Measurements from ENCODE around the gene CFAP54.

Gene CFAP54

DNA sequence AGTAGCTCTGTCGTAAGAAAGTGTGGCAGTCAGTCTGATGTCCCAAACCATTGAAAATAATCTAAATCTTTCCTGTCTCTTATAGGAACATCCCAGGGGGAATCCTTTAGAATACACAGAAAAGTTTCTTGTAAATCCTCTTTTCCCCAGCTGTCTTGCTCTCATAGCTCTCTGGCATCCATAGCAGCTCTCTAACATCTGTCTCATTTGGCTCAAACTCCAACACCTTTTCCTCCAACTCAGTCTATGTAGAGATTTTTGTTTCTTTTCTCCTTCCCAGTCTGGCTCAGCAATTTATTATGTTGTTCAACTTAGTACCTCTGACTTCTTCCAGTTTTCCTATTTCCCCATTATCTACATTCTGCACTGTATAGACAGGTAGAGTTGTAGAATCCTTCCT, 333.3 kb downstream of the CFAP54 start:
- DNase-seq (ENCODE audit: low read depth in 3 of 3), result no peak

DNA sequence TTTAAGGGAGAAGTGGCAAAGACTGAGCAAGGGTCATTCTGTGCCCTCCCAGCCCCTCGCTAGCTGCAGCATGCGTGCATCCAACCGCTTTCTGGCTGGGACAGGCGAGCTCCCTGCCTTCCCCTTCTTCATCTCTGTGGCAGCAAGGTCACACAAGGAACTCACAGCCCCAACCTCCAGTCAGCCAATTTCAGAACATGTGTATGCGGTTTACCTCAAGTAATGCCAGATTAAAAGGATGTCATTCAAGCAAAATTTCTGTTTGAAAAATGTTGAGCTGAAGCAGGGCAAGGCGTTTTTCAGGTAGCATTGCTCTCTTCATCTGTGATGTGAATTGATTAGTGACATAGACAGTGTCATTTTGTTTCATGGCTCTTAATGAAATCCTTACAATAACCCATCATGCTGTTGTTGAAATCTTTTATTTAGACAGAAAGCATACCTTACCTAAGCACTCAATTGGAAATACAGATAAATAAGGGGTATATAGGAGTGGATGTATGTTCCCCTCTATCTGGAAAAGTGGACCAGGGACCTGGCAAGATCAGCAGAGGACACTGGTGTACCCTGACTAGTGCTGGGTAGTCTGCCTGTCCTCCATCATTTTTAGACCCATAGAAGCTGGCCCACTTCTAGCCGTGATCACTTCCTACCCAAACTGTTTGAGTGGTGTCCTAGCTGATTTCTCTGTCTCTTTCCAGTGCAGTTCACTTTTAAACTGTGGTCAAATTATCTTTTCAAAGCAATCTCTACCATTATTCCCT, 334.9 kb downstream of the CFAP54 start:
- no peak for DNase-seq (ENCODE audit: low read depth in 3 of 3)

DNA sequence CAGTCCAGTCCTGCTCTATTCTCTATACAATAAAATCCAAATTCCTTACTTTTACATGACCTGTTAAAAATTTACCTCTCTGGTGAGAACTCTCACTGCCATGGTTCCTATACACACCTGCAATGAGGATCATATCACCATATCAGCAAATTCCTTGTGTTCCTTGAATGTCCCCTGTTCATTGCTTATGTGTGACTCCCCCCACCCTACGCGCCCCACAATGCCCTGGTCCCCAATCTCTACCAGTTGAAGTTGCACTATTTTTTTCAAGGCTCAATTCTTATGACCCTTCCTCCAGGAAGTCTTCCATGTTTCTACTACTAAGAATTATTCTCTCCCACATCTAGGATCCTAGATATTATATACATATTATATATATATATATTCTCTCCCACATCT, 335.5 kb downstream of the CFAP54 start:
- DNase-seq (ENCODE audit: low read depth in 3 of 3), result no peak

DNA sequence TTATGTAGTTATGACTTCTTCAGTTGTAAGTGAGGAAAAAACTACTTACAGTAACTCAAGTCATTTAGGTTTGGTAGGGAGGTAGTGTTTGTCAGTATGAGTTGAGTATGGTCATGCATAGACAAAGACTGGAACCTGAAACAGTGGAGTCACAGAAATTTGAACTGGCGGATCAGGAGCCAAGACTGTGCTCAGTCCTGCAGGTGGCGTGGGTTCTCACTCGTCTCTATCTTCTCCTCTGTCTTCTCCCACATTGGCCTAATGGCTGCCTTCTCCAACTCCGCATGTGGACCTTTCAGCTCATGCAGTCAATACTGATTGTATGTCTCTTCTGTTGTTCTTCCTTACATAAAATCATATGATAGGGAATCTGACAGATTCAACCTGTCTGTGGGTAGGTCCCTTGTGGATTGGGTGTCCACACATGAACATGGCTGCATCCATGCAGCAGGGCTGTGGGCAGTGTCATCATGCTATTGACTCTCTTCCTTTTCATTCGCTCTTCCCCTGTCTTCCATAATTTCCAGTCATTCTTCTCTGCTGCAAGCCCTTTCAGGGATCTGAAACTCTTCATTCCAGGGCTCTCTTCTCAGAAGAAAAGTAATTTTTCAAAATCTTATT, 338.9 kb downstream of the CFAP54 start:
- DNase-seq (ENCODE audit: low read depth in 3 of 3), result no peak

DNA sequence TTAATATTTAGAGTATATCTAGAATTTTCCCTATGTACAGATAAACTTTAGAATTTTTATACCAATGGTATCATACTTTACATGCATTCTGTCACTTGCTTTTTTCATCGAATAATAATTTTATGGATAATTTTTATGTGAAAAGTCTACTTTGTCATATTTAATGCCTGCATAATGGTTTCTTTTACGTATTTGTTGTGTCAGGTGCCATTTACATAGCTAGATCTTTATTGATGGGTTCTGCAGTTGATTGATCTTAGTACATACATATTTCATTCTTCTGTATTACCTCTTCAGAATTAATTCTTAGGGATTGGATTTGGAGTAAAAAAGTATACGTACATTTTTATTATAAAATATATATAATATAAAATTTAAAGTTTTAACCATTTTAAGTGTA, 340.0 kb downstream of the CFAP54 start:
- no peak for DNase-seq (ENCODE audit: low read depth in 3 of 3)

DNA sequence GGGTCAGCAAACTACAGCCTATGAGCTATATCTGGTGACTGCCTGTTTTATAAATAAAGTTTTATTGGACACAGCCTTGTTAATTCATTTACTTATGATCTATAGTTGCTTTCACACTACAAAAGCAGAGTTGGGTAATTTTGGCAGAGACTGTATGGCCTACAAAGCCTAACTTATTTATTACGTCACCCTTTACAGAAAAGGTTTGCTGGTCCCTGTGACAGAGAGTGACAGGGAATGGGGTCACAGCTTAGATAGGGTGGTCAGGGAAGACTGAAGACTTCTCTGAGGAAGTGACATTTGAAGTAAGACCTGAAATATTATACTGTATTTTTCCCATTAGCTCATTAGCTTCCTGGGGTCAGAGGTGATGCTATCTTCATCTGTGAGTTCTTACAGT, 342.0 kb downstream of the CFAP54 start:
- DNase-seq (ENCODE audit: low read depth in 3 of 3), result no peak

DNA sequence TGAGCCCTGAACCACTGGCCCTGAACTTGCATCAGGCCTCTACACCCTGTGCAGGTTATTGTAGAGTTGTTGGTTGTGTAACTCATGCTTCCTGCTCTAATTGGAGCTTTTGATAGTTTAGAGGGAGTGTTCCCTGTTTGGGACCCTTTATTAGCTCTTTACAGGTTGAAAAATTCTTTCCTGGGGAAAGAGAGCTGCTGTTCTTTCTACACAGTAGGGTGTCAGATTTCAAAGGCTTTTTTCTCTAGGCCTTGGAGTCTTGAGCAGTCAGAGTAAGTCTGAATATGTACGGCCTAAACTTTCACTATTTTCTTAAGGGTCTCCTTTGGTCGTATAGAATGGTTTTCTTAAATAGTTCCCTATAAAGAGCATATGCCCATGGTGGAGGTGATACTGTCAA, 356.9 kb downstream of the CFAP54 start:
- no peak for DNase-seq (ENCODE audit: low read depth in 3 of 3)

DNA sequence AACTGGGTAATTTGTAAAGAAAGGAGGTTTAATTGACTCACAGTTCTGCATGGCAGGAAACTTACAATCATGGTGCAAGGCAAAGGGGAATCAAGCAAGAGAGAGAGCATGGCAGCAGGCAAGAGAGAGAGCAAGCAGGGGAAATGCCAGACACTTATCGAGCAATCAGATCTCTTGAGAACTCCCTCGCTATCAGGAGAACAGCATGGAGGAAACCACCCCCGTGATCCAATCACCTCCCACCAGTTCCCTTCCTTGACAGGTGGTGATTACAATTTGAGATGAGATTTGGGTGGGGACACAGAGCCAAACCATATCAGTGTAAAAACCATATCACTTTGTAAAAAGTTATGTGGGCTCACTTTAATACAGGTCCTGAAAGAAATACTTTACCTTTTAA, 361.3 kb downstream of the CFAP54 start:
- DNase-seq (ENCODE audit: low read depth in 3 of 3), result no peak

DNA sequence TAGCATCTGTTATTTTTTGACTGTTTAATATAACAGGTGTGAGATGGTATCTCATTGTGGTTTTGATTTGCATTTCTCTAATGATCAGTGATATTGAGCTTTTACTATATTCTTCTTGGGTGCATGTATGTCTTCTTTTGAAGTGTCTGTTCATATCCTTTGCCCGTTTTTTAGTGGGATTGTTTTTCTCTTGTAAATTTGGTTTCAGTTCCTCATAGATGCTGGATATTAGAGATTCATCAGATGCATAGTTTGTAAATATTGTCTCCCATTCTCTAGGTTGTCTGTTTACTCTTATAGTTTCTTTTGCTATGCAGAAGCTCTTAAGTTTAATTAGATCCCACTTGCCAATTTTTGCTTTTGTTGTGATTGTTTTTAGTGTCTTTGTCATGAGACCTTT, 368.8 kb downstream of the CFAP54 start:
- no peak for DNase-seq (ENCODE audit: low read depth in 3 of 3)

DNA sequence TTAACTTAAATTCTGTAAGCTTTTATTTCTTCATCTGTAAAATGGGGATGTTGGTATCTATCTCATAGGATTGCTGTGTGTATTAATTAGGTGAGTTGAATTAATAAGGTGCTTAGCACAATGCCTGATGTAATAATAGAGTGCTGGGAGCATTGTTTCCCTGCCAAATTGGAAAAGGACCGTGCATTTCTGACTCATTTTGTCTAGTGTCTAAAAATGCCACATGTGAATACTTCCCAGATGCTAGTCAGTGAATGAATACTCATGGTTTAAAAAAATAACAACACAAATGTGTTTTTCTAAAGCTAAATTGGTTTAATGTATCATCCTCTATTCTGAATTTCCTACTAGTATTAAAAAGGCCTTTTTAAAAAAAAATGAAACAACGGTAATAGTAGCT, 372.3 kb downstream of the CFAP54 start:
- DNase-seq (ENCODE audit: low read depth in 3 of 3), result no peak

DNA sequence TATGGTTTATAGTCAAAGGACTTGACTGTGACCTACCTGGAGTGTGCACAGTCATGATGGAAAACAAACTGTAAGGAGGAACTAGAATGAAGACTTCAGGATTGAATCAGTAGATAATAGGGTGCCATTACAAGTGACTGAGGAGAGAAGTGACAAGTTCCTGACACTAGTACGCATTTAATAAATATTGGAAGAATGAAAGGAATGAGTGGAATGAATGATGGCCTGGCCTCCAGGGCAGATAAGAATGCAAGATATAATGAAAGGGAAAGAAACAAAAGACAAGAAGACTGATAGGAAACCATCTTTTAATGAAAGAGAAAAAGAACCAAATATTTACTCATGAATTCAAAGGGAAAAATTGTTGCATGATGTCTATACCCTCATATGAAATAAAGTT, 372.9 kb downstream of the CFAP54 start:
- no peak for DNase-seq (ENCODE audit: low read depth in 3 of 3)

DNA sequence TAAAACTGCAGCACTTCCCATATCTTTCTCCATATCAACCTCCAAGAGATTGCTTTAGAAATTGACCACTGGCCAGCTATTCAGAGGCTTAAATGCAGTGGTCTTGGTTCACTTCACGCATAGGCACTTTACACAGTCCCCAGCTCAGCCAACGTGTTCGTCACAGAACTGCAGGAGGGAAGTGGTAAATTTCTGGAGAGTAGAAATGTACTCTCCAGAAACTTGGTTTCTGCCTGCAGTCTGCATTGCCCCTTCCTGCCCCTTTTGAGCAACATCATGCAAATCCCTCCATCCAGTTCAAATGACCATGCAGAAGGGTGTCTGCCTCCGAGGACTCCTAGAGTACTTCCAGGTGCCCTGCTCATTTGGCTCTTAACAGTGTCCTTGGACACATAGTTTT, 375.0 kb downstream of the CFAP54 start:
- no peak for DNase-seq (ENCODE audit: low read depth in 3 of 3)

DNA sequence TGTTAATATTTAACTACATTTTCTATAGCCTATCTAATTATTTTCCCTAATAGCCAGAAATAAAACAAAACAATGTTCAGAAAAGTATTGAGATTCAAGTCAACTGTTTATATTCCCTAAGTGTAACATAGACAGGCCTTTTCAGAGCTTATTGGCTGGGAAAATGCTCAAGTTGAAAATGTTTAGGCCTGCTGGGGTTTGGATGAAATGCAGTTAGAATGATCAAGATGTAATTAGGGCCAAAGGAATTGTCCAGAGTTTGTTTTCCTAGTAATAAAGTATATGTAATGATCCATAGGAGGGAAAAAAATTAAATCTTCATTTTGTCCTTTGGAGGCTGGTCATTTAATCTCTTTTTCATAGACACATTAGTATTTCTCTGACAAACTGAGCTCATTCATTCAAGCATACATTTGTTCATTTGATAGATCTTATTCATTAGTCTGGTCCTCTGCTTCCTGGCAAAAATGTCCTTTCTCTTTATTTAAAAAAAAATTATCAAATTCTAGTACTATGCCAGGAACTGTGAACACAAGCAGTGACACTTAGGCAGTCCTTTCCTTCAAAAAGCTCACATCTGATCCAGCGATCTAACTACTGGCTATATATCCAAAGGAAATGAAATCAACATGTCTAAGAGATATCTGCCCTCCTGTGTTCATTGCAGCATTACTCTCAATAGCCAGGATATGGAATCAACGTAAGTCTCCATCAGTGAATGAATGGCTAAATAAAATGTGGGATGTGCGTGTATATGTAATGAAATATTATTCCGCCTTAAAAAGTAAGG, 377.6 kb downstream of the CFAP54 start:
- DNase-seq (ENCODE audit: low read depth in 3 of 3), result no peak

DNA sequence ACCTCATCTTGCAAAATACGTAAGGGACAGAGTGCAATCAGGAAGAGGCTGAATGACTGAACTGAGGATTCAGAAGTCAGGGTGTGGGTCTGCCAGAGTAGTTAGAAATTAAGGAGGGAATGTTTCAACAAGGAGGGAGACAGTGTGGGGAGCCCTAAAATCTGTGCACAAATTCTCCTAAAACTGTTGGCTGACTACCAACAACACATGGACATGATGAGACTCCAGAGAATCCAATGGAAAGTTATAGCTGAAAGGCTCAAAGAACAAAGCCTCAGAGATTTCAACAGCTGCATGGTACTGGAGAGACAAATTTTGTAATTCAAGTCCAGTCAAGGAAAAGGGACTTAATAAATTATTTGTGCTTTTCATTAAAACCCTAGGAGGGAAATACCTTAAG, 381.6 kb downstream of the CFAP54 start:
- DNase-seq (ENCODE audit: low read depth in 3 of 3), result no peak

DNA sequence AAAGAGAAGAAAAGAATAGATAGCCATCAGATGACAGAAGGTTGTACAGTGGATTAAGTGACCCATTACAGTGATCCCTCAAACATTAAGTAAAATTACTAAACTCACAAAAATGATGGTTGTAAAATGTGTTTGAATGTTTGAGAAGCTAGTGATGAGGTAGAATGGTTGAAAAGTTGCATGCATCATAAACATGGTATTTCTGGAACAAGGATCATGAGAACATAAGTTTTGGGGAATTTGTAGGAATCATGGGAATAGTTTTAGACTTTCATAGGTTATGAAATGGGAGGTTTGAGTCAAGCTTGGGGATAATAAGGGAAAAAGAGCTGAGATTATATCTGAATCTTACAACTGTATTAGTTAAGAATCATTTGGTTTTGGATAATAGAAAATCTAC, 383.6 kb downstream of the CFAP54 start:
- no peak for DNase-seq (ENCODE audit: low read depth in 3 of 3)

DNA sequence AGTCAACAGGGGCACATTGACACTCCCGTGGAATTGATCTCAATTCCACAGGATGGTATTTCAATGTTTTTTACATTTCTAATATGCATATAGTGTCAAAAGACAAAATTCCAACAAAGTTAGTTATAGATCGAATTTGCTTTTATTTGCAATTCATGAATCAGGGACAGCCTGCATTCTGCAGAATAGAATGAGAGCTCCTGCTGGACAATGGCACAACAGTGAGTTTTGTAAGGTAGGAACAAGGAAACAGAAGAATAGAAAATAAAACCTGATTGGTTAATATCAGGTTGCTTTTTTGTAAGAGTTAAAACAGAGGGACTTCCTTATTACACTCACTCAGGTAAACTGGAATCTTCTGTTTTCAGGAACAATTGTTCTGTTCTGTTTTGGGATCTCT, 384.8 kb downstream of the CFAP54 start:
- no peak for DNase-seq (ENCODE audit: low read depth in 3 of 3)

DNA sequence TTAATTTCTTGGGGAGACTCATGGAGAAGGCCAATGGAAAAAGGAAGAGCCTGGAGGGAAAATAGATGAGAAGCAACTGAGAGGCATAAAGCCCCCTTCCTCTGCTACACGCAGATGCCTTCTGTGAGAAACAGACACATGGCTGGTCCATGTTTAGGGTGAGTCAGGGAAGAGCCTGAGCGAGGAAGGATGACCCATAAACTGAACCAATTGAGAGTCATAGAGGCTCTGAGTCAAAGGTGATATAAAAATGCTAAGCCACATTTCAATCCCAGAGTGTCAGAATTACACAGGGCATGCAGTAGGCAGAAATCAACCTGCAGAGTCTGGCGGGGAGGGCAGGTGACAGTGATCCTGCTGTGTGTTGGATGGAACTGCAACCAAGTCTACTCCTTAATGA, 387.6 kb downstream of the CFAP54 start:
- DNase-seq (ENCODE audit: low read depth in 3 of 3), result no peak

DNA sequence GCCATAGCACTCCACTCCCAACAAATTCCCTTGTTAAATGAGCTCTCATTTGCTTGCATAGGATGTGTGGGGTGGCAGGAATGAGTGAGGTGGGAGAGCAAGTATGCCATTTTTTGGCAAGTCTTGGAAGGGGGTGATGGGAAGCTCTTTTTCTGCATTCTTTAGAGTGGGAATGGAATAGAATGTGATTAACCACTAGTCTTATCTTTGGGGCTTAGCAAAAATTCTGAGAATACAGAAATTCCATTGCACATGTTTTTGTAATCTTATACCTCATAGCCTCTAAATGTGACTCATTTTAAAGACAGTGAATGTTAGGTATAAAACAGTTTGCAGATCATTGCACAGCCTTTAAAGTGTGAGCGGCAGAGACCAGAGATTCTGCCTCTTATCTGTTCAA, 389.3 kb downstream of the CFAP54 start:
- DNase-seq (ENCODE audit: low read depth in 3 of 3), result no peak

DNA sequence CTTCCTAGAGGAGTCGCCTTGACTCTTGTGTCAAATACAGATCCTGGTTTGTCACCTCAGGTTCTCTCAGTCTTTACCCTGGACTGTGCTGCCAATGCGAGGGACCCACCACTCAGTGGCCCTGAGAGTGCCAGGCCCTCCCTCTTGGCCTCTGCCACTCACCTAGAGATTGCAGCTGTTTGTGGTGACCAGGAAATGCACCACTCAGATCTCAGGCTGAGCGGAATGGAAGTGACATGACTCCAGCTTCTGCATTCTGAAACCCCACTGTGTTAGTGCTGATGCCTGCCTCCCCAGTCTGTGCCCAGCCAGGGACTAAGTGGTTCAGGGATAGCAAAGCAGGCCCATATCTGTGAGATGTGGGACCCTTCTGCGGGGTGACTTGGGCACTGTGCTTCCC, 389.9 kb downstream of the CFAP54 start:
- no peak for DNase-seq (ENCODE audit: low read depth in 3 of 3)

DNA sequence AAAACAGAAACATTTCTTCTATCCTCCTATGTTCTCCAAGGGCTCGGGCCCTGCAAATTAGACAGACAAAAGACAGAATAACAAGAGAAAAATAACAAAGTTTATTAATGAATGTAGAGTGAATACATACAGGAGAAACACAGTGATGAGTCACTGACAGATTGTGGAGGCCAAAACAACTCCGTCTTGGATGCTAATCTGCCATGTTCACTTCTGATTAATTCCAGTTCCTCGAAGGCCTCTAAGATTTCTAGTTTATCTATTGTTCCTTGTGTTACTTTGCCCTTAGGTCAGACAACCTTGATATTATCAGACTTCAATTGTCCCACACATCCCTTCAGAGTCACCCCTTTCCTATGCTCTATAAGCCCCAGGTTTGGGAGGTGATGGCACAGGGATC, 390.8 kb downstream of the CFAP54 start:
- no peak for DNase-seq (ENCODE audit: low read depth in 3 of 3)

DNA sequence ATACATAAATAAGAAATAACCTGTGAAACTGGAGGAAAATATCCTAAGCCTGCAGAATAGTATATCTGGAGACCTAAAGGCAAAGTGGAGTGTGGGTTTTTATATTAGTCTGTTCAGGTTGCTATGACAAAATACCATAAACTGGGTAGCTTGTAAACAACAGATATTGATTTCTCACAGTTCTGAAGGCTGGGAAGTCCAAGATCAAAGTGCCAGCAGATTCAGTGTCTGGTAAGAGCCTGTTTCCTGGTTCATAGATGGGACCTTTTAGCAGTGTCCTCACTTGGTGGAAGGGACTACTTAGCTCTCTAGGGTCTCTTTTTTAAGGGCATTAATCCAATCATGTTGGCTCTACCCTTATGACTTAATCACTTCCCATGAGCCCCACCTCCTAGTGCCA, 392.2 kb downstream of the CFAP54 start:
- DNase-seq (ENCODE audit: low read depth in 3 of 3), result no peak

DNA sequence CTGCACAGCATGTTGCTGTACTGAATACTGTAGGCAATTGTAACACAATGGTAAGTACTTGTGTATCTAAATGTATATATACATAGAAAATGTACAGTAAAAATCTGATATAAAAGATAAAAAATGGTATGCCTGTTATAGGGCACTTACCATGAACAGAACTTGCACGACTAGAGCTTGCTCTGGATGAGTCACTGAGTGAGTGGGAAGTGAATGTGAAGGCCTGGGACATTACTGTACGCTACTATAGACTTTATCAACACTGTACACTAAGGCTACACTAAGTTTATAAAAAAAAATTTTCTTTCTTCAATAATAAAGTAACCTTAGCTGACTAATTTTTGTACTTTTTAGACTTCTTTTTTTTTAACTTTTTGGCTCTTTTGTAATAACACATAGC, 393.5 kb downstream of the CFAP54 start:
- DNase-seq (ENCODE audit: low read depth in 3 of 3), result no peak

DNA sequence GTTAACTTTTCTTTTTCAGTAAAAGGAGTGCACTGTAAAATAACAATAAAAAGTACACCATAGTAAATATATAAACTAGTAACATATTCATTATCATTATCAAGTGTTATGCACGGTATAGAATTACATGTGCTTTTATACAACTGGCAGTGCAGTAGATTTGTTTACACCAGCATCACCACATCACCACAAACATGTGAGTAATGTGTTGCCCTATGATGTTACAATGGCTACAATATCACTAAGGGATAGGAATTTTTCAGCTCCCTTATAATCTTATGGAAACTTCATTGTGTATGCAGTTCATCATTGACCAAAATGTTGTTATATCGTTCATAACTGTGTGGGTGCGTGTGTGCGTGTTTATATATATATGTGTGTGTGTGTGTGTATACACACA, 394.2 kb downstream of the CFAP54 start:
- no peak for DNase-seq (ENCODE audit: low read depth in 3 of 3)

All from stimulated activated CD4-positive, alpha-beta T cell treated with anti-CD3 and anti-CD28 coated beads, TNF-alpha, amount 100 ng/mL, for 4 hours (primary cell).